Right ventricle myocardium inferior (tissue), 1 donor: ENCODE data around the gene AKAP6. TPM values are rescaled to one million over a fixed set of nuclear protein-coding genes. Genes with fewer than 3 reads are reported as not detected.
"Not testable (repeated sequence)": the region's sequence is repeated elsewhere in the genome, so short reads cannot be mapped to it uniquely, and the experiment has no call there.

Experiments used
- ATAC-seq: fragments of 200-7000 bp; cut with Tn5 transposase; one replicate; pipeline ENCODE4 v1.9.1; 2020; ENCODE audit warnings: mild to moderate bottlenecking, moderate library complexity
- DNase-seq: peaks from one replicate; pipeline ENCODE4 v3.0.0; 2021; ENCODE audit errors: missing footprints
- intact Hi-C: fragments of 100-400 bp; cut with DNase I; formaldehyde crosslinking; loops from one replicate; pipeline ENCODE4 v1.11.0; 2022
- total RNA-seq: library from RNA; stranded (reverse); fragmentation: NEBNext Ultra II Directional; extraction: Animal tissue kit (Norgen Biotek cat#: 25700); gene quantifications from one replicate; pipeline ENCODE4 v1.2.1, GENCODE V29; 2021
- donor health status: DM: no; HTN: yes; CAD: no; lungs with severe emphysema.

The AKAP6 gene
- total RNA-seq, 1 donor from 2014 or later, result 160 TPM

- intact Hi-C loops, result no loop called here
- ATAC-seq, result no peak
- DNase-seq, result no peak
These were observed 37.9 kb downstream of the AKAP6 start for GRCh38 chr14:32366986-32367385.

- no peak for DNase-seq
- ATAC-seq, result no peak
- intact Hi-C loops, result no loop called here
These were observed 38.4 kb downstream of the AKAP6 start for GRCh38 chr14:32367516-32367915.

- ATAC-seq (no peak), DNase-seq (no peak)
- intact Hi-C loops, result no loop called here
These were observed 39.0 kb downstream of the AKAP6 start for GRCh38 chr14:32368107-32368506.

GRCh38 chr14:32370714-32371113 is 41.6 kb downstream of the AKAP6 start:
- DNase-seq (no peak), ATAC-seq (no peak)
- intact Hi-C loops, result no loop called here

GRCh38 chr14:32372154-32372553 is 43.1 kb downstream of the AKAP6 start:
- DNase-seq (no peak), ATAC-seq (no peak)
- intact Hi-C loops, result no loop called here

- DNase-seq, intact Hi-C loops: not testable (repeated sequence)
These were observed 44.1 kb downstream of the AKAP6 start for GRCh38 chr14:32373174-32373573.

GRCh38 chr14:32374155-32374554 is 45.1 kb downstream of the AKAP6 start:
- intact Hi-C loops, result no loop called here
- no peak for ATAC-seq
- no peak for DNase-seq

More at GRCh38 chr14:32373174-32373573, 44.1 kb downstream of the AKAP6 start:
- not testable (repeated sequence) for ATAC-seq

GRCh38 chr14:32375663-32376062 is 46.6 kb downstream of the AKAP6 start:
- intact Hi-C loops, result no loop called here
- no peak for ATAC-seq
- no peak for DNase-seq

- ATAC-seq (no peak), DNase-seq (no peak)
- intact Hi-C loops, result no loop called here
These were observed 48.0 kb downstream of the AKAP6 start for GRCh38 chr14:32377046-32377646.

GRCh38 chr14:32378284-32378683 is 49.2 kb downstream of the AKAP6 start:
- DNase-seq, result no peak
- intact Hi-C loops, result no loop called here
- no peak for ATAC-seq

- intact Hi-C loops, result no loop called here
These were observed 50.3 kb downstream of the AKAP6 start for GRCh38 chr14:32379447-32379846.

GRCh38 chr14:32381869-32382268 is 52.8 kb downstream of the AKAP6 start:
- DNase-seq (no peak), ATAC-seq (no peak)
- intact Hi-C loops, result no loop called here

More at GRCh38 chr14:32379447-32379846, 50.3 kb downstream of the AKAP6 start:
- no peak for ATAC-seq
- DNase-seq, result no peak

- no peak for DNase-seq
- peak; percentile 60 for ATAC-seq
- intact Hi-C loops, result no loop called here
These were observed 53.6 kb downstream of the AKAP6 start for GRCh38 chr14:32382704-32383103.

GRCh38 chr14:32383364-32384009 is 54.4 kb downstream of the AKAP6 start:
- ATAC-seq, result no peak
- intact Hi-C loops, result no loop called here
- no peak for DNase-seq

- ATAC-seq, result no peak
- DNase-seq, result no peak
- intact Hi-C loops, result no loop called here
These were observed 55.4 kb downstream of the AKAP6 start for GRCh38 chr14:32384464-32384863.

GRCh38 chr14:32387295-32387694 is 58.2 kb downstream of the AKAP6 start:
- intact Hi-C loops, ATAC-seq, DNase-seq: not testable (repeated sequence)

GRCh38 chr14:32393119-32393518 is 64.0 kb downstream of the AKAP6 start:
- no peak for ATAC-seq
- DNase-seq, result no peak
- intact Hi-C loops, result no loop called here

- no peak for DNase-seq
- ATAC-seq, result no peak
- intact Hi-C loops, result no loop called here
These were observed 64.9 kb downstream of the AKAP6 start for GRCh38 chr14:32394038-32394437.

- intact Hi-C loops, result no loop called here
These were observed 67.8 kb downstream of the AKAP6 start for GRCh38 chr14:32396885-32397284.

GRCh38 chr14:32397861-32398640 is 69.0 kb downstream of the AKAP6 start:
- DNase-seq (no peak), ATAC-seq (no peak)
- intact Hi-C loops, result no loop called here

More at GRCh38 chr14:32396885-32397284, 67.8 kb downstream of the AKAP6 start:
- ATAC-seq (no peak), DNase-seq (no peak)
